BE2C (cell line): ENCODE measurements around the gene PIGH.

Source experiments
- DNase-seq: peaks from one replicate; pipeline ENCODE4 v3.0.0-alpha.2; 2020
- H3K27me3 ChIP-seq: fragments of 250-450 bp; sonication (Bioruptor Pico); 2 replicates; pipeline ENCODE4 v1.5.1; 2020; ENCODE audit warnings: mild to moderate bottlenecking
- H3K36me3 ChIP-seq: fragments of 250-450 bp; sonication (Bioruptor Pico); 2 replicates; pipeline ENCODE4 v1.5.1; 2020; ENCODE audit warnings: mild to moderate bottlenecking
- H3K4me1 ChIP-seq: fragments of 250-450 bp; sonication (Bioruptor Pico); 2 replicates; pipeline ENCODE4 v1.5.1; 2020
- H3K4me3 ChIP-seq: 2 replicates; pipeline ENCODE4 v1.5.1; 2011; ENCODE audit warnings: low read depth, low read length
- H3K9me3 ChIP-seq: fragments of 250-450 bp; sonication (Bioruptor Pico); 2 replicates; pipeline ENCODE4 v1.5.1; 2020
- CTCF ChIP-seq: IDR thresholded peaks from 2 replicates; pipeline ENCODE4 v1.5.1; 2012; ENCODE audit warnings: mild to moderate bottlenecking, low read depth, low read length

Gene PIGH

DNA sequence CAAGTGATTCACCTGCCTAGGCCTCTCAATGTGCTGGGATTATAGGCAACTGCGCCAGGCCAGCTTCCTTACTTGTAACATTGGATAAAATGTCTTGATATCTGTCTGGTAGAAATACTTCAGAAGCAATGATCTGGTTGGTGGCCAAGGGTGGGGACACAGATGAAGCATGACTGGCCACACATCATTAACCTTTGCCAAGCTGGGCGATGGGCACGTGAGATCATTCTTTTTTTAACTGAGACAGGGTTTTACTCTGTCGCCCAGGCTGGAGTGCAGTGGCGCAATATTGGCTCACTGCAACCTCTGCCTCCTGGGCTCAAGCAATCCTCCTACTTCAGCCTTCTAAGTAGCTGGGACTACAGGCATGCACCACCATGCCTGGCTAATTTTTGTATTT, 35.8 kb downstream of the PIGH start:
- Histone ChIP-seq H3K9me3 (no peaks in the 10 kb centered on the region), H3K36me3 (no peaks in the 10 kb centered on the region), H3K4me3 (no peak overlapping the region), H3K27me3 (no peaks in the 10 kb centered on the region), H3K4me1 (no peaks in the 10 kb centered on the region)
- TF ChIP-seq CTCF = no peak
- no peak for DNase-seq

DNA sequence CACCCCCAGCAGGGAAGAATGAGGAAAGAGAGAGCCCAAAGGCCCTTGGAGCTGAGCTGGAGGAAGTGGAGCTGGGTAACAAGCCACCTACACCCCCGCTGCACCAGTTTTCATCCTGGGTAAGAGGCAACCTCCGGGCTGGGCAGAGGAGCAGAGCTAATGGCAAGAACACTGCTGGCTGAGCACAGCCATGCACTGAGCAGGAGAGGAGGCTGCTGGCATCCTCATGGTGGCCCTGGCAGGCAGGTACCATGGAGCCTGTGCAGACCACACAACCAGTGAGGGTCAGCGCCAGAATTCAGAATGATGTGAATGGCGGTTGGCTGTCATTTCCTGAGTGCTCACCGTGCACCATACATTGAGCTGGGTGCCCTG, 37.3 kb downstream of the PIGH start:
- DNase-seq = no peak
- no peak for TF ChIP-seq CTCF
- Histone ChIP-seq H3K4me3 (no peak overlapping the region), H3K27me3 (no peaks in the 10 kb centered on the region), H3K36me3 (no peaks in the 10 kb centered on the region), H3K4me1 (no peaks in the 10 kb centered on the region), H3K9me3 (no peaks in the 10 kb centered on the region)

- no peak for DNase-seq
- no peaks in the 10 kb centered on the region for H3K9me3 ChIP-seq
- H3K4me1 ChIP-seq = peaks cover 2% of the 10 kb centered on the region; the same call in 1 of the 2 replicates
- no peaks in the 10 kb centered on the region for H3K27me3 ChIP-seq
- no peaks in the 10 kb centered on the region for H3K36me3 ChIP-seq
- TF ChIP-seq CTCF = no peak
- H3K4me3 ChIP-seq = no peak overlapping the region
Measured at GRCh38 chr14:67562025-67562775, 37.9 kb downstream of the PIGH start.

DNA sequence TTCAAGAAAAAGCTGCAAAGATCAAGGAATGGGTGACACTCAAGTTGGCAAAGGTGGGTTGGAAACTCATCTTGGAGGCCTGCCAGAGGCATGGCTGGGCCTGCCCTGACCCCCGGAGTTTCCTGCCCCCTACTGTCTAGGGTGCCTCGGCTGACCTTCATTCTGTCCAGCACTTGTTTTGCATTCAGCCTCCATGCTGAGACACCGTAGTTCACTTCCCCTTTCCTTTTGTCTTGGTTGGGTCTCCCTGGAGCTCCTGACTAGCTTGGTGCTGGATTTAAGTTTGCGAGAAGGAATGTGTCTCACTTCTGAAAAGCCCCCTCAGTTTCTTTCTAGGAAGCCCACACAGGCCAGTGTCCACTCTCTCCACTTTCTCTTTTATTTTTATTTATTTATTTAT, 40.4 kb downstream of the PIGH start:
- Histone ChIP-seq H3K36me3 (no peaks in the 10 kb centered on the region), H3K27me3 (no peaks in the 10 kb centered on the region), H3K4me3 (no peak overlapping the region), H3K4me1 (peaks cover 5% of the 10 kb centered on the region; the same call in 1 of the 2 replicates), H3K9me3 (no peaks in the 10 kb centered on the region)
- TF ChIP-seq CTCF = no peak
- DNase-seq = no peak

GRCh38 chr14:67557656-67558055, 42.4 kb downstream of the PIGH start:
- H3K27me3 ChIP-seq = no peaks in the 10 kb centered on the region
- no peak overlapping the region for H3K4me3 ChIP-seq
- H3K36me3 ChIP-seq = no peaks in the 10 kb centered on the region
- DNase-seq = no peak
- no peaks in the 10 kb centered on the region for H3K9me3 ChIP-seq
- H3K4me1 ChIP-seq = peaks cover 5% of the 10 kb centered on the region; the same call in 1 of the 2 replicates
- TF ChIP-seq CTCF = no peak

DNA sequence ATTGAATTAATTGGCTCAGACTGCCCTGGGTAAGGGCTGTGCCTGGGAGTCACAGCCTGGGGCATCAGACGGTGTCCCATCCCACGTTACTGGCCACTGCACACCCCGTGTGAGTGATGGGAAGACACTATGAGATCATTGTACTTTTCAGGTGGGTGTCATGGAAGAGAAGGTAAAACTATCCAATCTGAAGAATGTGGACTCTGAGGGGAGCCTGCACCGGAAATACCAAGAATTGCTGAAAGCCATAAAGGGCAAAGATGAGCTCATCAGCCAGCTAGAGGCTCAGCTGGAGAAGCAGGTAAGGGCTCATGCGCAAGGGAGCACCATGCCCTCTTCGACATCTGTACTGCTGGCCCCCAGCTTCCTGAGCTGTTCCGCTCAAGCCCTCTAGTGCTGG, 43.0 kb downstream of the PIGH start:
- Histone ChIP-seq H3K27me3 (no peaks in the 10 kb centered on the region), H3K4me1 (peaks cover 5% of the 10 kb centered on the region; the same call in 1 of the 2 replicates), H3K36me3 (no peaks in the 10 kb centered on the region), H3K4me3 (no peak overlapping the region), H3K9me3 (no peaks in the 10 kb centered on the region)
- no peak for TF ChIP-seq CTCF
- DNase-seq = no peak
